Nephron progenitor cell (in vitro differentiated cells): Measurements from ENCODE around the gene FAM170B.

Experiments
- DNase-seq: peaks from one replicate; pipeline ENCODE4 v3.0.0; 2021
- H3K27ac Mint-ChIP-seq: 2 replicates; pipeline ENCODE4 v1.8.0; 2021; ENCODE audit warnings: mild to moderate bottlenecking, moderate library complexity, mixed read lengths
- H3K27me3 Mint-ChIP-seq: 2 replicates; pipeline ENCODE4 v1.8.0; 2021; ENCODE audit warnings: mild to moderate bottlenecking, low read depth, mixed read lengths; ENCODE audit not compliant: poor library complexity
- H3K36me3 Mint-ChIP-seq: 2 replicates; pipeline ENCODE4 v1.8.0; 2021; ENCODE audit warnings: low read depth, mixed read lengths
- H3K4me1 Mint-ChIP-seq: 2 replicates; pipeline ENCODE4 v1.8.0; 2021; ENCODE audit warnings: mixed read lengths
- H3K4me3 Mint-ChIP-seq: 2 replicates; pipeline ENCODE4 v1.8.0; 2021; ENCODE audit warnings: mild to moderate bottlenecking, moderate library complexity, mixed read lengths
- H3K9me3 Mint-ChIP-seq: 2 replicates; pipeline ENCODE4 v1.8.0; 2021; ENCODE audit warnings: mild to moderate bottlenecking, moderate library complexity, mixed read lengths
- CTCF ChIP-seq: fragments of 200-600 bp; sonication (generic); IDR thresholded peaks from 2 replicates; pipeline ENCODE4 v1.5.0; 2021; ENCODE audit warnings: antibody characterized with exemption

FAM170B gene

GRCh38 chr10:49166484-49167400 lies 32.9 kb upstream of the FAM170B start:
- peaks cover 35% of the 10 kb centered on the region for H3K4me1 Mint-ChIP-seq
- no peak overlapping the region for H3K4me3 Mint-ChIP-seq
- no peaks in the 10 kb centered on the region for H3K9me3 Mint-ChIP-seq
- H3K27me3 Mint-ChIP-seq = peaks cover 25% of the 10 kb centered on the region
- no peaks in the 10 kb centered on the region for H3K36me3 Mint-ChIP-seq
- no peak overlapping the region for H3K27ac Mint-ChIP-seq
- no peak for DNase-seq
- no peak for TF ChIP-seq CTCF

- H3K27ac Mint-ChIP-seq = no peak overlapping the region
- H3K4me1 Mint-ChIP-seq = peaks cover 35% of the 10 kb centered on the region
- DNase-seq = no peak
- H3K27me3 Mint-ChIP-seq = peaks cover 29% of the 10 kb centered on the region
- H3K36me3 Mint-ChIP-seq = no peaks in the 10 kb centered on the region
- no peak overlapping the region for H3K4me3 Mint-ChIP-seq
- no peak for TF ChIP-seq CTCF
- H3K9me3 Mint-ChIP-seq = no peaks in the 10 kb centered on the region
Measured at GRCh38 chr10:49165821-49166483, 32.1 kb upstream of the FAM170B start.

- H3K4me3 Mint-ChIP-seq = no peak overlapping the region
- H3K27ac Mint-ChIP-seq = no peak overlapping the region
- no peak for TF ChIP-seq CTCF
- DNase-seq = no peak
- no peaks in the 10 kb centered on the region for H3K36me3 Mint-ChIP-seq
- no peaks in the 10 kb centered on the region for H3K9me3 Mint-ChIP-seq
- H3K27me3 Mint-ChIP-seq = peaks cover 32% of the 10 kb centered on the region
- H3K4me1 Mint-ChIP-seq = peaks cover 35% of the 10 kb centered on the region
Measured at GRCh38 chr10:49165259-49165658, 31.4 kb upstream of the FAM170B start.

GRCh38 chr10:49164559-49165188 lies 30.9 kb upstream of the FAM170B start:
- peak; percentile 69 for TF ChIP-seq CTCF
- Mint-ChIP-seq H3K9me3 (no peaks in the 10 kb centered on the region), H3K4me1 (peaks cover 35% of the 10 kb centered on the region), H3K36me3 (no peaks in the 10 kb centered on the region), H3K27me3 (peaks cover 35% of the 10 kb centered on the region), H3K4me3 (no peak overlapping the region), H3K27ac (no peak overlapping the region)
- peak; percentile 60 for DNase-seq

GRCh38 chr10:49163741-49164140 lies 29.9 kb upstream of the FAM170B start:
- Mint-ChIP-seq H3K36me3 (no peaks in the 10 kb centered on the region), H3K27me3 (peaks cover 34% of the 10 kb centered on the region), H3K4me3 (no peak overlapping the region), H3K4me1 (peaks cover 35% of the 10 kb centered on the region), H3K9me3 (no peaks in the 10 kb centered on the region), H3K27ac (no peak overlapping the region)
- no peak for DNase-seq
- TF ChIP-seq CTCF = no peak
